Spleen (tissue), 7 donors: Measurements from ENCODE around the gene CSMD2.

Experiments
- POLR2AphosphoS5 ChIP-seq, 3 donors: sonication (generic); formaldehyde crosslinking; IDR thresholded peaks; one replicate each; pipeline ENCODE4 v1.5.1; 2017; ENCODE audit warnings: antibody characterized with exemption in 3 of 3
- TF ChIP-seq, protein P1 (sequence below), 11 experiments: fragments of 200-600 bp in 7 of 11; fragments of 450-650 bp in 4 of 11; sonication (generic) in 4 of 11; IDR thresholded peaks in 8 of 11; conservative IDR thresholded peaks in 3 of 11; 1 replicate in 7 of 11; 2 replicates in 4 of 11; pipeline versions ENCODE4 v1.4.0 to v1.8.0; 2016 to 2021; ENCODE audit warnings: antibody characterized with exemption in 11 of 11, inconsistent platforms in 4 of 11, mild to moderate bottlenecking in 1 of 11
- donor health status: DM: no; HTN: no; CAD: no; lungs with moderate emphysema.
- donor health status: DM: no; HTN: no; CAD: no.
- donor health status: DM: no; HTN: no; CAD: no.

DNA sequence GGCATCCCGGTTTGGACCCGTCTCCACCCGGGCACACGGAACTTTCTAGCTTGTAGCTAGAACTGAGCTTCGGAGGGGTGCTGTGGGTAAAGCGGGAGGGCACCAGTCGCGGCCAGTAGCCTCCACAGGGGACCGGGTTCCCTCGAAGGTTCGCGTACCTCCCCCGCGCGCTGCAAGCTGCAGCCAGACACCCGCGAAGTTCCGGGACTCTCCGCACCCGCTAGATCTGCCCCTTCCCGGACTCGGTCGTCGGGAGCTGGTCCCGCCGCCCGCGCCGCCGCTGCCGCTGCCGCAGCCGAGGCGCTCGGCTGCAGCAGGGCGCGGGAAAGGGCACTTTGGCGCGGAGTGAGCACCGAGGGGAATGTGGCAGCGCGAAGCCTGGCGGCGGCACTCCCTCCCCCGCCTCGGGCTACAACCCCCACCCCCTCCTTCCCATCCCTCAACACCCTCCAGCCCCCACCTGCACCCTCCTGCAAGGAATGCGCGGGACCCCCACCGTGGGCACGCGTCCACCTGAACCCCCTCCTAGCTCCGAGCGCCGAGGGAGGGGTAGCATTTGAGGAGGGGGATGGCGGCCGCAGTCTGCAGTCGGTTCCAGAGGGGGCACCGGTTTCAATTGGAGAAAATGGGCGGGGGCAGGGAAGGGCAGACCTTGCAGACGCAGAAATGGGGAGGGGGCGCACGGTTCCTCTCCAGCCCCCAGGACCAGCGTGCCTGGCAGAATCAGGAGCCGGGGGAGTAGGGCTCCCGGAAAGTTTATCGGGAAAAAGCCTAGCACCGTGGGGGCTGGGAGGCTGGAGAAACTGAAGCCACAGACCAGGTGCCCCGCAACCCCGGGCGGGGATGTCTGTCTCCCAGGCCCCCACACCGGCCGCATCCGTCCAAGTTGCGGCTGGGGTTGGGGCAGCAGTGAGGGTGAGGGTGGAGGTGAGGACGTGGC, 968 bp downstream of the CSMD2 start:
- TF ChIP-seq, protein P1, sequence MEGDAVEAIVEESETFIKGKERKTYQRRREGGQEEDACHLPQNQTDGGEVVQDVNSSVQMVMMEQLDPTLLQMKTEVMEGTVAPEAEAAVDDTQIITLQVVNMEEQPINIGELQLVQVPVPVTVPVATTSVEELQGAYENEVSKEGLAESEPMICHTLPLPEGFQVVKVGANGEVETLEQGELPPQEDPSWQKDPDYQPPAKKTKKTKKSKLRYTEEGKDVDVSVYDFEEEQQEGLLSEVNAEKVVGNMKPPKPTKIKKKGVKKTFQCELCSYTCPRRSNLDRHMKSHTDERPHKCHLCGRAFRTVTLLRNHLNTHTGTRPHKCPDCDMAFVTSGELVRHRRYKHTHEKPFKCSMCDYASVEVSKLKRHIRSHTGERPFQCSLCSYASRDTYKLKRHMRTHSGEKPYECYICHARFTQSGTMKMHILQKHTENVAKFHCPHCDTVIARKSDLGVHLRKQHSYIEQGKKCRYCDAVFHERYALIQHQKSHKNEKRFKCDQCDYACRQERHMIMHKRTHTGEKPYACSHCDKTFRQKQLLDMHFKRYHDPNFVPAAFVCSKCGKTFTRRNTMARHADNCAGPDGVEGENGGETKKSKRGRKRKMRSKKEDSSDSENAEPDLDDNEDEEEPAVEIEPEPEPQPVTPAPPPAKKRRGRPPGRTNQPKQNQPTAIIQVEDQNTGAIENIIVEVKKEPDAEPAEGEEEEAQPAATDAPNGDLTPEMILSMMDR (IDR thresholded peaks at IDR 0.05 in 8 of 11, conservative IDR thresholded peaks at IDR 0.05 in 3 of 11): no peak
- TF ChIP-seq POLR2AphosphoS5 (IDR thresholded peaks at IDR 0.05): no peak
